CD4-positive, CD25-positive, alpha-beta regulatory T cell (primary cell): ENCODE results near the gene MTOR. TPM values are rescaled to one million over a fixed set of nuclear protein-coding genes. Genes with fewer than 3 reads are reported as not detected.

Experiments
- ATAC-seq, 2 donors: fragments of 150-1000 bp; cut with Tn5 transposase; one replicate each; pipeline ENCODE4 v1.10.0; 2021; ENCODE audit warnings: low read depth in 2 of 2, moderate number of reproducible peaks in 2 of 2, moderate library complexity in 1 of 2
- DNase-seq, 3 donors: peaks; one replicate each; pipeline versions ENCODE4 v3.0.0 to v3.0.0-alpha.2; 2012 to 2022; ENCODE audit warnings: mixed read lengths in 1 of 3
- H3K27ac ChIP-seq: one replicate; pipeline ENCODE4 v1.7.0; 2013; ENCODE audit warnings: mild to moderate bottlenecking, low read length; ENCODE audit not compliant: insufficient read depth, poor library complexity, severe bottlenecking
- H3K27me3 ChIP-seq: one replicate; pipeline ENCODE4 v1.7.0; 2013; ENCODE audit warnings: low read length; ENCODE audit not compliant: control insufficient read depth, insufficient read depth
- H3K36me3 ChIP-seq: one replicate; pipeline ENCODE4 v1.7.0; 2013; ENCODE audit warnings: mild to moderate bottlenecking, low read length, moderate library complexity; ENCODE audit not compliant: control insufficient read depth, insufficient read depth
- H3K4me1 ChIP-seq: 2 replicates; pipeline ENCODE4 v1.7.0; 2013; ENCODE audit warnings: mild to moderate bottlenecking, low read length; ENCODE audit not compliant: insufficient read depth, control insufficient read depth, poor library complexity, severe bottlenecking
- H3K4me3 ChIP-seq: one replicate; pipeline ENCODE4 v1.7.0; 2013; ENCODE audit warnings: low read depth, mild to moderate bottlenecking, low read length, moderate library complexity
- H3K9me3 ChIP-seq, 2 experiments: 1 replicate in 1 of 2; 2 replicates in 1 of 2; pipeline ENCODE4 v1.7.0; 2013; ENCODE audit warnings: low read length in 2 of 2, mild to moderate bottlenecking in 1 of 2, moderate library complexity in 1 of 2; ENCODE audit not compliant: control insufficient read depth in 2 of 2
- H3K27ac Mint-ChIP-seq, 3 donors: one replicate each; pipeline ENCODE4 v1.8.0; 2020 to 2022; ENCODE audit warnings: mild to moderate bottlenecking in 3 of 3, mixed read lengths in 3 of 3, moderate library complexity in 2 of 3
- H3K27me3 Mint-ChIP-seq: one replicate; pipeline ENCODE4 v1.8.0; 2022; ENCODE audit warnings: mild to moderate bottlenecking, mixed read lengths
- H3K36me3 Mint-ChIP-seq: one replicate; pipeline ENCODE4 v1.8.0; 2020; ENCODE audit warnings: mixed read lengths
- H3K4me1 Mint-ChIP-seq, 4 donors: one replicate each; pipeline ENCODE4 v1.8.0; 2020 to 2022; ENCODE audit warnings: mixed read lengths in 4 of 4, mild to moderate bottlenecking in 1 of 4
- H3K4me3 Mint-ChIP-seq, 4 donors: one replicate each; pipeline ENCODE4 v1.8.0; 2020 to 2022; ENCODE audit warnings: mild to moderate bottlenecking in 4 of 4, mixed read lengths in 4 of 4, moderate library complexity in 3 of 4
- H3K9me3 Mint-ChIP-seq, 7 donors: one replicate each; pipeline ENCODE4 v1.8.0; 2020 to 2022; ENCODE audit warnings: mixed read lengths in 7 of 7, mild to moderate bottlenecking in 3 of 7, moderate library complexity in 2 of 7
- polyA plus RNA-seq, 4 donors: library from polyadenylated mRNA; unstranded; fragments of 300-500 nt; fragmentation: Illumina TruSeq; gene quantifications; one replicate each; pipeline ENCODE4 v1.2.3, GENCODE V29; 2021
- total RNA-seq: library from RNA; stranded (reverse); gene quantifications from one replicate; pipeline ENCODE4 v1.2.3, GENCODE V29; 2022

MTOR gene
- total and polyA plus RNA-seq, 5 donors from 2014 or later: 3.9 to 48.2 (median 4.7) TPM

DNA sequence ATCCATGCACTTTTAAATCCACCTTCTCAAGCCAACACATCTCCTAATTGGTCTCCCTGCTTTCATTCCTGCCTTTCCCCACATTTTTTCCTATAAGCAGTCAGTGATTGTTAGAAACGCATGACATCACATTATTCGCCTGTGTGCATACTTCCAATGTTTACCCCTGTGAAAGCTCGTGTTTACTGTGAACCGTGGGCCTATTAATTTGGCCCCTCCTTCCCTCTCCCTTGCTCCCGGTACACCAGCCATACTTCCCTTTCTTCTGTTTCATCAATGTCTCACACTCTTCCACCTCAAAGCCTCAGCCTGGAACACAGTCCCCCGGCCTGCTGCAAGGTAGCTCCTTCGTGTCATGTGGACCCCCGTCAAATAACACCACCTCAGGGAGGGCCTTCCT, 9.1 kb downstream of the MTOR start:
- no peak overlapping the region for H3K27ac ChIP-seq
- H3K9me3 ChIP-seq: no peaks in the 10 kb centered on the region
- H3K36me3 Mint-ChIP-seq: peaks cover 48% of the 10 kb centered on the region
- no peaks in the 10 kb centered on the region for H3K27me3 ChIP-seq
- no peaks in the 10 kb centered on the region for H3K4me1 ChIP-seq
- no peak for DNase-seq
- H3K9me3 Mint-ChIP-seq: no peaks in the 10 kb centered on the region
- peak overlapping the region in 1 of 3 donors; percentile 52 for H3K27ac Mint-ChIP-seq
- H3K27me3 Mint-ChIP-seq: no peaks in the 10 kb centered on the region
- no peak for ATAC-seq
- H3K36me3 ChIP-seq: peaks cover 76% of the 10 kb centered on the region
- H3K4me3 Mint-ChIP-seq: no peak overlapping the region
- peaks cover 0 to 10% (median 4%) of the 10 kb centered on the region in 4 donors for H3K4me1 Mint-ChIP-seq
- no peak overlapping the region for H3K4me3 ChIP-seq

DNA sequence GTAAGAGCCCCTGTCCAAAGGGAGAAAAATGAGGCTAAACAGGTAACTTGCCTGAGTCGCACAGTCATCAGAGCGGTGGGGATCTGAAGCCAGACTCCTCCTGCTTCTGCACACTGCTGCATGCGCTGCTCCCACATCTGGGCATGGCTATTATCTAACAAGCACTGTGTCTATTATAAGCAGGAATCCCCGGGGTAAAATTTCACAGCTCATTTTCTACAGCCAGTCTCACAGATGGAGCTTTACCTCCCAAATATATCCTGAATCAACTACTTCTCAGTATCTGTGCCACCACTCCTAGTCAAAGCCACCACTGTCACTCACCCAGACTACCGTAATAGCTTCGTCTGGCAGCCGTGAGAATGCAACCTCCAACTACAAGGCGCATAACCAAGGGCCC, 9.8 kb downstream of the MTOR start:
- peaks cover 0 to 10% (median 4%) of the 10 kb centered on the region in 4 donors for H3K4me1 Mint-ChIP-seq
- no peak overlapping the region for H3K4me3 Mint-ChIP-seq
- Histone ChIP-seq H3K4me1 (peaks cover under 1% of the 10 kb centered on the region), H3K27me3 (no peaks in the 10 kb centered on the region), H3K9me3 (no peaks in the 10 kb centered on the region), H3K4me3 (no peak overlapping the region), H3K27ac (no peak overlapping the region), H3K36me3 (peaks cover 76% of the 10 kb centered on the region)
- DNase-seq (no peak), ATAC-seq (no peak)
- no peaks in the 10 kb centered on the region for H3K27me3 Mint-ChIP-seq
- H3K36me3 Mint-ChIP-seq: peaks cover 45% of the 10 kb centered on the region
- H3K9me3 Mint-ChIP-seq: no peaks in the 10 kb centered on the region
- H3K27ac Mint-ChIP-seq: no peak overlapping the region

DNA sequence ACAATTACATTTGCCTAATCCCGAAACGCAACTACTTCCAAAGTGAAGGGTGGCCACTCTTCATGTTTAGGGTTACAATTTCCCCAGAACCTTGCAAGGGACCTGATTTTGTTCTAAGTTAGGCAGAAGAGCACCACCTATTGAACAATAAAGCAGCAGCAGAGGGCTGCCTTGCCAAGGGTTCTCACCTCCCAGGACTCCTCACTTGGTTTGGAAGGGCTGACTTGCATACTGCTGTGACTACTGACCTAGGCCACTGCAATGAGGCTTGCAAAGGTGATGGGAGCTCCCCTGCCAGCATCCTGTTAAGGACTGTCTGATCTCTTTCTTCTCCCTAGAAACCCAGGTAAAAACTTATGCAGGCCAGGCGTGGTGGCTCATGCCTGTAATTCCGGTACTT, 14.2 kb downstream of the MTOR start:
- Mint-ChIP-seq H3K9me3 (no peaks in the 10 kb centered on the region), H3K36me3 (peaks cover 32% of the 10 kb centered on the region), H3K4me3 (no peak overlapping the region), H3K27me3 (no peaks in the 10 kb centered on the region), H3K27ac (peak overlapping the region in 1 of 3 donors; percentile 88), H3K4me1 (peaks cover 0 to 30% (median 20%) of the 10 kb centered on the region in 4 donors)
- peaks cover 58% of the 10 kb centered on the region for H3K36me3 ChIP-seq
- no peak overlapping the region for H3K27ac ChIP-seq
- no peak for ATAC-seq
- no peaks in the 10 kb centered on the region for H3K9me3 ChIP-seq
- H3K27me3 ChIP-seq: no peaks in the 10 kb centered on the region
- H3K4me1 ChIP-seq: peaks cover 21% of the 10 kb centered on the region
- H3K4me3 ChIP-seq: no peak overlapping the region
- no peak for DNase-seq

DNA sequence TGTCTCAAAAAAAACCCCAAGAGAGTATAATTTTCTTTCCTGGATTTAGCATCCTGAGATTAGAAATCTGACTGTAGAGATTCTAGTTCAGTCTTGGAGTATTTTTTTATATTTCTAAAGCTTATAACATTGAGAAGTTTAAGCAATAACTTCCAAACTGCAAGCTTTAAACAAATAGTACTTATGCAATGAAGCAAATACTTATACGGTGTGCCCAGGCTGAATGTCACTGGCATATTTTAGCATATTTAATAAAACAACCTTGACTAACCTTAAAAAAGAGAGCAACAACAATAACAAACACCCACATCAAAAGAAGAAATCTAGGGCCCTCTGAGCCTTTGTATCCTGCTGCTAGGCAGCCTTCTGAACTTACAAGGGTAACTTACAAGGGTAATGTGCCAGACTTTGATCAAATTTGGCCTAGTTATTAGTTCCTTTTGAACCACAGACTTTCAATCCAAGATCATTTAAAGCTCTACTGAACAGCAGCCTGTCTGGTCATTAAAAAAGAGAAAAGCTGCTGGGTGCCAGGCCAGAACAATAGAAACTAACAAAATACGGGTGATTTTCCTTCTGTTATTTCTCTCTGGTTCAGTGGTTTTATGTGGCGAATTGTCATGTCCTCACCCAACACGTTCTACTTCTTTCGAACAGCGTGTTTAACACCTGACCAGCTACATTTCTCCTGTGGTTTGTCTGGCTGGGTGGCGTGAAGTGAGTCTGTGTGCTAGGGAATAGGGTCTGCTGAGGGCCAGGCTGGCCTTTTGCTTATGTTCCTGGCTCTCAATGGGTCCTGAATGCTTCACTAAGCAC, 16.2 kb downstream of the MTOR start:
- peaks cover 0 to 30% (median 22%) of the 10 kb centered on the region in 4 donors for H3K4me1 Mint-ChIP-seq
- Histone ChIP-seq H3K27me3 (no peaks in the 10 kb centered on the region), H3K27ac (peak overlapping the region; percentile 62), H3K9me3 (no peaks in the 10 kb centered on the region), H3K4me3 (peak overlapping the region; percentile 35), H3K4me1 (peaks cover 21% of the 10 kb centered on the region), H3K36me3 (peaks cover 47% of the 10 kb centered on the region)
- peak overlapping the region; percentile 5 to 55 (median 34) for H3K4me3 Mint-ChIP-seq
- no peaks in the 10 kb centered on the region for H3K27me3 Mint-ChIP-seq
- peak; percentile 50 to 67 for ATAC-seq
- H3K36me3 Mint-ChIP-seq: peaks cover 23% of the 10 kb centered on the region
- H3K9me3 Mint-ChIP-seq: no peaks in the 10 kb centered on the region
- DNase-seq: peak in 2 of 3 donors; percentile 28 to 54
- peak overlapping the region; percentile 87 to 97 (median 88) for H3K27ac Mint-ChIP-seq

DNA sequence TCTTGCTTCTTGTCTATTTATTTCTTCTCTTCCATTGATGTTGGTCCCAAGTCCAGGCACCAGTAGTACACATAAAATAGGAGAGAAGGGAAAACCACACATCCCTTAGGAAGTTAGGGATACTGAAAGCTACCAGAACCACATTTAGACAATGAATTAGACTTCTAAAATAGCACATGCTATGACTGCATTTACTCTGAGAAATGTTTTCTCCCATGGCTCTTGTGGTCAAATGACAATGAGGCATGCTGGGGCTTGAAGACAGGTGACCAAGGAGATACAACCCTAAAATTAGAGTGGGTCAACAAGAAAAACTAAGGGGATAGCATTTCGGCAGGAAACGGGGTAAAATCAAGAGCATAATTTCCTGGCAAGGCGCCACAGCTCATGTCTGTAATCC, 17.1 kb downstream of the MTOR start:
- Histone ChIP-seq H3K4me1 (peaks cover 21% of the 10 kb centered on the region), H3K9me3 (no peaks in the 10 kb centered on the region), H3K36me3 (peaks cover 45% of the 10 kb centered on the region), H3K27ac (peak overlapping the region; percentile 59), H3K4me3 (no peak overlapping the region), H3K27me3 (no peaks in the 10 kb centered on the region)
- DNase-seq: no peak
- peak overlapping the region; percentile 10 to 88 (median 87) for H3K27ac Mint-ChIP-seq
- peaks cover 21% of the 10 kb centered on the region for H3K36me3 Mint-ChIP-seq
- no peak for ATAC-seq
- no peak overlapping the region for H3K4me3 Mint-ChIP-seq
- no peaks in the 10 kb centered on the region for H3K27me3 Mint-ChIP-seq
- H3K9me3 Mint-ChIP-seq: no peaks in the 10 kb centered on the region
- peaks cover 0 to 23% (median 19%) of the 10 kb centered on the region in 4 donors for H3K4me1 Mint-ChIP-seq

DNA sequence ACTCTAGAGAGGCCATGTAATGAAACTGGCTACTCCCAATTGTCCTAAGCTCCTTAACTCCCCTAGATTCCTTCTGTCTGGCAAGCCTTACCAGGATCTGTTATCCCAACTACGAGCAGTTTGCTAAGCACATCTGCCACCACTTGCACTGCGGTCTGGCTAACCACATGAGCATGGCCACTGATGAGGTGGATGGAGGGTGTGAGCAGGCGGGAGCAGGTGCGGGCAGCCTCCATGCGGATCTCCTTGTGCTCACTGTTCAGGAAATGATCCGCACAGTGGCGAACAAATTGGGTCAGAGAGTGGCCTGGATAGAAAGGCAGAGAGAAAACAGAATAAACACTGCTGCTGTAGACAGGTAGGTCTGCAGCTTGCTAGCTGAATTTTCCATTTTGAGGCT, 24.0 kb downstream of the MTOR start:
- peaks cover 0 to 3% (median 0%) of the 10 kb centered on the region in 4 donors for H3K4me1 Mint-ChIP-seq
- Histone ChIP-seq H3K36me3 (peaks cover 79% of the 10 kb centered on the region), H3K9me3 (no peaks in the 10 kb centered on the region), H3K4me1 (no peaks in the 10 kb centered on the region), H3K27me3 (no peaks in the 10 kb centered on the region), H3K4me3 (no peak overlapping the region), H3K27ac (no peak overlapping the region)
- H3K36me3 Mint-ChIP-seq: peaks cover 41% of the 10 kb centered on the region
- no peaks in the 10 kb centered on the region for H3K9me3 Mint-ChIP-seq
- no peak overlapping the region for H3K27ac Mint-ChIP-seq
- H3K27me3 Mint-ChIP-seq: no peaks in the 10 kb centered on the region
- DNase-seq (no peak), ATAC-seq (no peak)
- no peak overlapping the region for H3K4me3 Mint-ChIP-seq

DNA sequence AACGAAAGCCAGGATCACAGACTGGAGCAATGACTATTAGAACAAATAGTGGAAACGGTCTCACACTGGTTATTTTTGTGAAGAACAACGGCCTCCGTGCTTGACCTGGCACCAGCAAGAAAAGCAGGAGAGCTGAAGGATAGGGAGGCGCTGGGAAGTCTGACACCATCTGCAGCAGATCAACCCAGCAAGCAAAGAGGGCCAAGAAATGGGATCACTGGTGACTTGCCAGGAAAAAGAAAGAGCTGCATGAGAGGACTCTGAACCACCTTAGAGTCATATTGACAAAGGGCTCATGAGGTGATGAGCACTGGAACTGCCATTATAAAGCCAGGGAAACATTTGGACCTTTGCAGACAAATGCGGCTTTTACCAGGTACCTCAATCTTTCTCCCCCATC, 25.0 kb downstream of the MTOR start:
- Mint-ChIP-seq H3K9me3 (no peaks in the 10 kb centered on the region), H3K27me3 (no peaks in the 10 kb centered on the region), H3K4me3 (no peak overlapping the region), H3K27ac (no peak overlapping the region), H3K36me3 (peaks cover 47% of the 10 kb centered on the region), H3K4me1 (peaks cover 0 to 3% (median 0%) of the 10 kb centered on the region in 4 donors)
- ATAC-seq (no peak), DNase-seq (no peak)
- Histone ChIP-seq H3K4me3 (no peak overlapping the region), H3K4me1 (no peaks in the 10 kb centered on the region), H3K9me3 (no peaks in the 10 kb centered on the region), H3K27ac (no peak overlapping the region), H3K36me3 (peaks cover 82% of the 10 kb centered on the region), H3K27me3 (no peaks in the 10 kb centered on the region)

DNA sequence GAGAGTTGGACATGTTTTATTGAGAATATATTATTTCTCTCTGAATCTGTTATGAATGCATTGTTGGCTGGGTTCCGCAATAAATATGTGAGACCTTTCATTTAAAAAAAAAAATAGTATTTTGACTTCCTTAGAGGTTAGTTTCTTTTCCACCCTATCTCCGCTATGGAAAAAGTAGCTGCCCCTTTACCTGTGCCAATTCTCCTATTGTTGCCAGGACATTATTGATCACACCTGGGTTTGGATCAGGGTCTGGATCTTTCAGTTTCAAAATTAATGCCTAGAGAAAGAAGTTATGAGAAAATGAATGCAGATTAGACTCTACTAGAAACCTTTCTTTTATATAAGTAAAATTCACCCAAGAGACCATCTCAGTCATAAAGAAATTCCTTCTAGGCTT, 29.1 kb downstream of the MTOR start:
- H3K9me3 Mint-ChIP-seq: no peaks in the 10 kb centered on the region
- DNase-seq: no peak

More for the DNA sequence above, 29.1 kb downstream of the MTOR start:
- no peak overlapping the region for H3K27ac Mint-ChIP-seq
- no peaks in the 10 kb centered on the region for H3K4me1 ChIP-seq
- no peak for ATAC-seq
- H3K36me3 Mint-ChIP-seq: peaks cover 60% of the 10 kb centered on the region
- no peaks in the 10 kb centered on the region for H3K27me3 Mint-ChIP-seq
- no peak overlapping the region for H3K27ac ChIP-seq
- no peak overlapping the region for H3K4me3 Mint-ChIP-seq
- no peaks in the 10 kb centered on the region for H3K27me3 ChIP-seq
- no peak overlapping the region for H3K4me3 ChIP-seq
- peaks cover 0 to 5% (median 0%) of the 10 kb centered on the region in 4 donors for H3K4me1 Mint-ChIP-seq
- H3K9me3 ChIP-seq: no peaks in the 10 kb centered on the region
- H3K36me3 ChIP-seq: peaks cover 95% of the 10 kb centered on the region
